CD14-positive monocyte (primary cell): ENCODE results near the gene PSD4. TPM values are rescaled to one million over a fixed set of nuclear protein-coding genes. Genes with fewer than 3 reads are reported as not detected.

Experiments
- DNase-seq, 3 donors: peaks; one replicate each; pipeline ENCODE4 v3.0.0-alpha.2; 2011 to 2022
- H2AFZ ChIP-seq: 2 replicates; pipeline ENCODE4 v1.6.0; 2012; ENCODE audit warnings: mild to moderate bottlenecking, low read depth, low read length, inconsistent platforms; ENCODE audit not compliant: insufficient read depth, poor library complexity, severe bottlenecking
- H3K27ac ChIP-seq, 2 donors: 1 replicate in 1 of 2; 2 replicates in 1 of 2; pipeline ENCODE4 v1.5.1; 2012 to 2013; ENCODE audit warnings: low read length in 2 of 2, control low read depth in 1 of 2, inconsistent platforms in 1 of 2, low read depth in 1 of 2, mild to moderate bottlenecking in 1 of 2
- H3K27me3 ChIP-seq, 2 donors: one replicate each; pipeline versions ENCODE4 v1.6.0 to v1.6.1; 2011 to 2013; ENCODE audit warnings: low read length in 2 of 2; ENCODE audit not compliant: control insufficient read depth in 2 of 2, insufficient read depth in 2 of 2
- H3K36me3 ChIP-seq, 2 donors: replicated peaks in 1 of 2; 1 replicate in 1 of 2; 2 replicates in 1 of 2; pipeline versions ENCODE4 v1.5.1 to v1.6.1; 2012 to 2013; ENCODE audit warnings: low read length in 2 of 2, control low read depth in 1 of 2, inconsistent platforms in 1 of 2, mild to moderate bottlenecking in 1 of 2; ENCODE audit not compliant: insufficient read depth in 2 of 2, control insufficient read depth in 1 of 2
- H3K4me1 ChIP-seq, 2 donors: 1 replicate in 1 of 2; 2 replicates in 1 of 2; pipeline versions ENCODE4 v1.5.1 to v1.6.1; 2012 to 2013; ENCODE audit warnings: low read length in 2 of 2, control low read depth in 1 of 2, inconsistent platforms in 1 of 2, mild to moderate bottlenecking in 1 of 2, moderate library complexity in 1 of 2; ENCODE audit not compliant: insufficient read depth in 2 of 2, control insufficient read depth in 1 of 2
- H3K4me2 ChIP-seq: replicated peaks from 2 replicates; pipeline ENCODE3; 2012; ENCODE audit warnings: low read length, moderate library complexity, mild to moderate bottlenecking; ENCODE audit not compliant: poor library complexity, severe bottlenecking; ENCODE audit errors: extremely low read depth
- H3K4me3 ChIP-seq, 3 experiments: fragments of 200-600 bp in 1 of 3; sonication (generic) in 1 of 3; replicated peaks in 1 of 3; 1 replicate in 2 of 3; 2 replicates in 1 of 3; pipeline ENCODE4 v1.5.1; 2011 to 2013; ENCODE audit warnings: low read length in 3 of 3, mild to moderate bottlenecking in 3 of 3, control low read depth in 2 of 3, low read depth in 2 of 3, inconsistent platforms in 1 of 3, moderate library complexity in 1 of 3
- H3K79me2 ChIP-seq: 2 replicates; pipeline ENCODE4 v1.6.0; 2012; ENCODE audit warnings: mild to moderate bottlenecking, control low read depth, inconsistent platforms, low read length, moderate library complexity; ENCODE audit not compliant: insufficient read depth
- H3K9ac ChIP-seq: 2 replicates; pipeline ENCODE4 v1.6.0; 2017; ENCODE audit warnings: low read length, mild to moderate bottlenecking; ENCODE audit not compliant: insufficient read depth, poor library complexity, severe bottlenecking
- H3K9me3 ChIP-seq, 2 donors: replicated peaks in 1 of 2; 1 replicate in 1 of 2; 2 replicates in 1 of 2; pipeline versions ENCODE4 v1.5.1 to v1.6.1; 2012 to 2013; ENCODE audit warnings: low read length in 2 of 2, control low read depth in 1 of 2; ENCODE audit not compliant: control insufficient read depth in 1 of 2, insufficient read depth in 1 of 2
- H4K20me1 ChIP-seq: 2 replicates; pipeline ENCODE4 v1.6.0; 2012; ENCODE audit warnings: mild to moderate bottlenecking, low read length, control low read depth, moderate library complexity; ENCODE audit not compliant: insufficient read depth
- H3K27ac Mint-ChIP-seq, 7 donors: one replicate each; pipeline ENCODE4 v1.8.0; 2020; ENCODE audit warnings: mild to moderate bottlenecking in 7 of 7, mixed read lengths in 7 of 7, moderate library complexity in 6 of 7, inconsistent platforms in 2 of 7
- H3K27me3 Mint-ChIP-seq, 3 donors: one replicate each; pipeline ENCODE4 v1.8.0; 2021 to 2022; ENCODE audit warnings: low read depth in 3 of 3, mild to moderate bottlenecking in 3 of 3, mixed read lengths in 3 of 3, moderate library complexity in 3 of 3, inconsistent platforms in 1 of 3
- H3K36me3 Mint-ChIP-seq, 2 donors: one replicate each; pipeline ENCODE4 v1.8.0; 2020; ENCODE audit warnings: mixed read lengths in 2 of 2, inconsistent platforms in 1 of 2, mild to moderate bottlenecking in 1 of 2
- H3K4me1 Mint-ChIP-seq: one replicate; pipeline ENCODE4 v1.8.0; 2020; ENCODE audit warnings: mild to moderate bottlenecking, mixed read lengths
- H3K4me3 Mint-ChIP-seq, 2 donors: one replicate each; pipeline ENCODE4 v1.8.0; 2020; ENCODE audit warnings: mild to moderate bottlenecking in 2 of 2, mixed read lengths in 2 of 2, moderate library complexity in 1 of 2
- H3K9me3 Mint-ChIP-seq, 7 donors: one replicate each; pipeline ENCODE4 v1.8.0; 2020 to 2022; ENCODE audit warnings: mixed read lengths in 7 of 7, mild to moderate bottlenecking in 6 of 7, moderate library complexity in 6 of 7, inconsistent platforms in 2 of 7
- CTCF ChIP-seq: fragments of 200-600 bp; IDR thresholded peaks from one replicate; pipeline ENCODE4 v1.8.0; 2022; ENCODE audit warnings: antibody characterized with exemption, mild to moderate bottlenecking
- WGBS: methylation state at CpG from one replicate; pipeline ENCODE4 v1.1.5; 2013; ENCODE audit warnings: missing lambda C conversion rate; ENCODE audit not compliant: insufficient coverage; 5-methylcytosine and 5-hydroxymethylcytosine counted together
- intact Hi-C, 2 donors: fragments of 100-400 bp; cut with micrococcal nuclease; formaldehyde crosslinking; loops; one replicate each; pipeline versions ENCODE4 v1.15.0 to v1.15.1; 2023
- polyA plus RNA-seq, 3 donors: library from polyadenylated mRNA; depleted of rRNA in 1 of 3; unstranded in 2 of 3; stranded (reverse) in 1 of 3; fragments of 300-500 nt in 2 of 3; fragments of >200 nt in 1 of 3; fragmentation: Illumina TruSeq in 2 of 3; gene quantifications; 1 replicate in 2 of 3; 2 replicates in 1 of 3; pipeline ENCODE4 v1.2.3, GENCODE V29; 2012 to 2021

PSD4 gene
- polyA plus RNA-seq, 3 donors, result 11.0 to 47.0 (median 18.2) TPM

GRCh38 chr2:113225263-113226259 is 51.8 kb downstream of the PSD4 start:
- no peak overlapping the region for H2AFZ ChIP-seq
- no peaks in the 10 kb centered on the region for H3K27me3 ChIP-seq
- H3K4me2 ChIP-seq, result no peak overlapping the region
- no peaks in the 10 kb centered on the region for H4K20me1 ChIP-seq
- Mint-ChIP-seq H3K9me3 (peaks cover 0 to 2% (median 0%) of the 10 kb centered on the region in 7 donors), H3K27me3 (peaks cover 0 to 4% (median 1%) of the 10 kb centered on the region in 3 donors), H3K4me3 (no peak overlapping the region), H3K27ac (no peak overlapping the region), H3K4me1 (peaks cover 14% of the 10 kb centered on the region), H3K36me3 (no peaks in the 10 kb centered on the region)
- TF ChIP-seq CTCF, result no peak
- H3K79me2 ChIP-seq, result no peaks in the 10 kb centered on the region
- no peak overlapping the region for H3K27ac ChIP-seq
- no peak overlapping the region for H3K4me3 ChIP-seq
- H3K9ac ChIP-seq, result no peak overlapping the region
- intact Hi-C loops, result no loop called here
- H3K9me3 ChIP-seq, result no peaks in the 10 kb centered on the region
- H3K4me1 ChIP-seq, result peaks cover 8 to 9% of the 10 kb centered on the region in 2 donors
- peak in 1 of 3 donors; percentile 32 for DNase-seq
- 58% methylated on average over 4 of the region's 12 CpGs for WGBS
- no peaks in the 10 kb centered on the region for H3K36me3 ChIP-seq

DNA sequence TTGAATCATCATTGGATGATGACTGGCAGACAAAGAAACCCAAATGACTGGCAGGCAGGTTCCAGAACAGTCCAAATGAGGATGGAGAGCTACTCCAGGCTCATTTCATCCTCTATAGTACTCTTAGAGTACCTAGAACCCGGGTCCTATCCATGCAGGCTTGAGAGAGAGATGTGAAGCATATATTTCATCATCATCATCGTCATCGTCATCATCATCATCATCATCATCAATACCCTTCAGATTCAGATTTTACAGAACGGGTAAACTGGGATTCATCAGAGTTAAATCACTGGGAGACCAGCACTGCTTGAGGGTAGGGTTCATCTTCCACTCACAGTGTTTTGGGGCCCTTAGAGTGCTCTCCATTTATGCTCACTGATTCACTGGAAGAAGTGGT is 52.7 kb downstream of the PSD4 start:
- H3K27ac Mint-ChIP-seq, result no peak overlapping the region
- H3K27me3 Mint-ChIP-seq, result peaks cover 0 to 4% (median 1%) of the 10 kb centered on the region in 3 donors
- no peak overlapping the region for H2AFZ ChIP-seq
- intact Hi-C loops, result no loop called here
- H3K9ac ChIP-seq, result no peak overlapping the region
- no peaks in the 10 kb centered on the region for H3K36me3 ChIP-seq
- no peaks in the 10 kb centered on the region for H3K79me2 ChIP-seq
- peaks cover 23% of the 10 kb centered on the region for H3K4me1 Mint-ChIP-seq
- no peak for DNase-seq
- no peak for TF ChIP-seq CTCF
- H3K4me2 ChIP-seq, result no peak overlapping the region
- no peaks in the 10 kb centered on the region for H3K9me3 ChIP-seq
- no peak overlapping the region for H3K4me3 ChIP-seq
- no peaks in the 10 kb centered on the region for H3K27me3 ChIP-seq
- no CpG with 5 or more reads among the region's 4 CpGs for WGBS
- H4K20me1 ChIP-seq, result no peaks in the 10 kb centered on the region
- no peak overlapping the region for H3K4me3 Mint-ChIP-seq
- H3K27ac ChIP-seq, result no peak overlapping the region
- H3K9me3 Mint-ChIP-seq, result peaks cover 0 to 2% (median 0%) of the 10 kb centered on the region in 7 donors
- H3K4me1 ChIP-seq, result peaks cover 13 to 15% of the 10 kb centered on the region in 2 donors
- H3K36me3 Mint-ChIP-seq, result no peaks in the 10 kb centered on the region
